ENCODE data around the gene CHKB.

The CHKB gene

GRCh38 chr22:50626314-50626849, 43.7 kb upstream of the CHKB start:
- H3K36me3 ChIP-seq (ENCODE audit: insufficient read depth, insufficient read length, low read length) = peaks cover 12% of the 10 kb centered on the region
- peaks cover 7% of the 10 kb centered on the region for H3K4me1 ChIP-seq (ENCODE audit: insufficient read depth, insufficient read length)
- TF ChIP-seq YY1 (IDR thresholded peaks at IDR 0.05; ENCODE audit: insufficient read depth, insufficient read length) (no peak), ZNF274 (IDR thresholded peaks at IDR 0.05; ENCODE audit: low read depth, low read length) (no peak), SUZ12 (IDR thresholded peaks at IDR 0.05; ENCODE audit: extremely low read depth, insufficient read depth, insufficient read length) (no peak)
- H3K4me3 ChIP-seq (ENCODE audit: insufficient read length, low read depth) = no peak overlapping the region
- H3K9me3 ChIP-seq (ENCODE audit: insufficient read depth, low read length) = no peaks in the 10 kb centered on the region
- no peaks in the 10 kb centered on the region for H3K27me3 ChIP-seq (ENCODE audit: insufficient read depth, insufficient read length)
- H3K9ac ChIP-seq (ENCODE audit: insufficient read length, low read depth) = no peak overlapping the region
- no peak for DNase-seq (ENCODE audit: low read depth, low spot score)

- DNase-seq (ENCODE audit: low read depth, low spot score) = no peak
- H3K4me1 ChIP-seq (ENCODE audit: insufficient read depth, insufficient read length) = peaks cover 9% of the 10 kb centered on the region
These were observed 43.1 kb upstream of the CHKB start for GRCh38 chr22:50625568-50626313.

GRCh38 chr22:50625131-50625567, 42.5 kb upstream of the CHKB start:
- H3K36me3 ChIP-seq (ENCODE audit: insufficient read depth, insufficient read length, low read length) = peaks cover 12% of the 10 kb centered on the region
- H3K9ac ChIP-seq (ENCODE audit: insufficient read length, low read depth) = no peak overlapping the region
- peaks cover 10% of the 10 kb centered on the region for H3K4me1 ChIP-seq (ENCODE audit: insufficient read depth, insufficient read length)
- TF ChIP-seq ZNF274 (IDR thresholded peaks at IDR 0.05; ENCODE audit: low read depth, low read length) (no peak), SUZ12 (IDR thresholded peaks at IDR 0.05; ENCODE audit: extremely low read depth, insufficient read depth, insufficient read length) (no peak), YY1 (IDR thresholded peaks at IDR 0.05; ENCODE audit: insufficient read depth, insufficient read length) (no peak)
- no peak overlapping the region for H3K4me3 ChIP-seq (ENCODE audit: insufficient read length, low read depth)
- H3K27me3 ChIP-seq (ENCODE audit: insufficient read depth, insufficient read length) = no peaks in the 10 kb centered on the region
- no peaks in the 10 kb centered on the region for H3K9me3 ChIP-seq (ENCODE audit: insufficient read depth, low read length)
- no peak for DNase-seq (ENCODE audit: low read depth, low spot score)

More at GRCh38 chr22:50625568-50626313, 43.1 kb upstream of the CHKB start:
- H3K9ac ChIP-seq (ENCODE audit: insufficient read length, low read depth) = no peak overlapping the region
- no peaks in the 10 kb centered on the region for H3K9me3 ChIP-seq (ENCODE audit: insufficient read depth, low read length)
- no peak overlapping the region for H3K4me3 ChIP-seq (ENCODE audit: insufficient read length, low read depth)
- peaks cover 12% of the 10 kb centered on the region for H3K36me3 ChIP-seq (ENCODE audit: insufficient read depth, insufficient read length, low read length)
- no peaks in the 10 kb centered on the region for H3K27me3 ChIP-seq (ENCODE audit: insufficient read depth, insufficient read length)
- no peak for TF ChIP-seq ZNF274 (IDR thresholded peaks at IDR 0.05; ENCODE audit: low read depth, low read length)
- TF ChIP-seq SUZ12 (IDR thresholded peaks at IDR 0.05; ENCODE audit: extremely low read depth, insufficient read depth, insufficient read length) = no peak
- TF ChIP-seq YY1 (IDR thresholded peaks at IDR 0.05; ENCODE audit: insufficient read depth, insufficient read length) = no peak

- Histone ChIP-seq H3K36me3 (ENCODE audit: insufficient read depth, insufficient read length, low read length) (peaks cover 12% of the 10 kb centered on the region), H3K4me1 (ENCODE audit: insufficient read depth, insufficient read length) (peaks cover 10% of the 10 kb centered on the region), H3K27me3 (ENCODE audit: insufficient read depth, insufficient read length) (no peaks in the 10 kb centered on the region), H3K9me3 (ENCODE audit: insufficient read depth, low read length) (no peaks in the 10 kb centered on the region), H3K9ac (ENCODE audit: insufficient read length, low read depth) (no peak overlapping the region), H3K4me3 (ENCODE audit: insufficient read length, low read depth) (no peak overlapping the region)
- DNase-seq (ENCODE audit: low read depth, low spot score) = no peak
- TF ChIP-seq SUZ12 (IDR thresholded peaks at IDR 0.05; ENCODE audit: extremely low read depth, insufficient read depth, insufficient read length) = no peak
- TF ChIP-seq ZNF274 (IDR thresholded peaks at IDR 0.05; ENCODE audit: low read depth, low read length) = no peak
These were observed 41.9 kb upstream of the CHKB start for GRCh38 chr22:50624347-50625130.

GRCh38 chr22:50622723-50623327, 40.2 kb upstream of the CHKB start:
- Histone ChIP-seq H3K9ac (ENCODE audit: insufficient read length, low read depth) (no peak overlapping the region), H3K9me3 (ENCODE audit: insufficient read depth, low read length) (no peaks in the 10 kb centered on the region), H3K27me3 (ENCODE audit: insufficient read depth, insufficient read length) (no peaks in the 10 kb centered on the region), H3K4me3 (ENCODE audit: insufficient read length, low read depth) (no peak overlapping the region), H3K36me3 (ENCODE audit: insufficient read depth, insufficient read length, low read length) (peaks cover 12% of the 10 kb centered on the region), H3K4me1 (ENCODE audit: insufficient read depth, insufficient read length) (peaks cover 6% of the 10 kb centered on the region)
- no peak for TF ChIP-seq ZNF274 (IDR thresholded peaks at IDR 0.05; ENCODE audit: low read depth, low read length)
- TF ChIP-seq YY1 (IDR thresholded peaks at IDR 0.05; ENCODE audit: insufficient read depth, insufficient read length) = no peak
- TF ChIP-seq SUZ12 (IDR thresholded peaks at IDR 0.05; ENCODE audit: extremely low read depth, insufficient read depth, insufficient read length) = no peak
- DNase-seq (ENCODE audit: low read depth, low spot score) = no peak

- no peaks in the 10 kb centered on the region for H3K9me3 ChIP-seq (ENCODE audit: insufficient read depth, low read length)
- peaks cover 6% of the 10 kb centered on the region for H3K4me1 ChIP-seq (ENCODE audit: insufficient read depth, insufficient read length)
These were observed 39.5 kb upstream of the CHKB start for GRCh38 chr22:50621948-50622722.

More at GRCh38 chr22:50621948-50622722, 39.5 kb upstream of the CHKB start:
- H3K27me3 ChIP-seq (ENCODE audit: insufficient read depth, insufficient read length) = no peaks in the 10 kb centered on the region
- no peak for TF ChIP-seq SUZ12 (IDR thresholded peaks at IDR 0.05; ENCODE audit: extremely low read depth, insufficient read depth, insufficient read length)
- no peak for TF ChIP-seq YY1 (IDR thresholded peaks at IDR 0.05; ENCODE audit: insufficient read depth, insufficient read length)
- TF ChIP-seq ZNF274 (IDR thresholded peaks at IDR 0.05; ENCODE audit: low read depth, low read length) = no peak
- no peak for DNase-seq (ENCODE audit: low read depth, low spot score)
- H3K9ac ChIP-seq (ENCODE audit: insufficient read length, low read depth) = no peak overlapping the region
- H3K36me3 ChIP-seq (ENCODE audit: insufficient read depth, insufficient read length, low read length) = peaks cover 12% of the 10 kb centered on the region
- H3K4me3 ChIP-seq (ENCODE audit: insufficient read length, low read depth) = no peak overlapping the region
